Neuron (in vitro differentiated cells): ENCODE results near the gene TNFRSF19.
"Not testable (repeated sequence)": the region's sequence is repeated elsewhere in the genome, so short reads cannot be mapped to it uniquely, and the experiment has no call there.

ENCODE experiments used
- H2AFZ ChIP-seq: one replicate; pipeline ENCODE4 v1.6.1; 2013; ENCODE audit warnings: low read depth, mild to moderate bottlenecking, inconsistent platforms, low read length, moderate library complexity
- H3K27me3 ChIP-seq: one replicate; pipeline ENCODE4 v1.6.1; 2013; ENCODE audit warnings: low read length; ENCODE audit not compliant: insufficient read depth
- H3K36me3 ChIP-seq: one replicate; pipeline ENCODE4 v1.6.1; 2013; ENCODE audit warnings: low read length; ENCODE audit not compliant: insufficient read depth
- H3K4me1 ChIP-seq: one replicate; pipeline ENCODE4 v1.6.1; 2013; ENCODE audit warnings: low read length; ENCODE audit not compliant: insufficient read depth
- H3K4me3 ChIP-seq: 2 replicates; pipeline ENCODE4 v1.5.1; 2013; ENCODE audit warnings: mild to moderate bottlenecking, low read length, moderate library complexity
- H3K9me3 ChIP-seq: one replicate; pipeline ENCODE4 v1.6.1; 2013; ENCODE audit warnings: low read length

Gene TNFRSF19

GRCh38 chr13:23570099-23570920, at the start of gene TNFRSF19:
Gene TNFRSF19, plus strand, starts transcription at chr13:23570412. Its CDS starts 19,772 bp downstream, at chr13:23590184.
- no peaks in the 10 kb centered on the region for H3K27me3 ChIP-seq
- H2AFZ ChIP-seq = peak within 1 kb of the TSS; percentile 85
- H3K4me1 ChIP-seq = peaks cover 29% of the 10 kb centered on the region
- no peaks in the 10 kb centered on the region for H3K36me3 ChIP-seq
- peak within 1 kb of the TSS; percentile 48 for H3K4me3 ChIP-seq
- no peaks in the 10 kb centered on the region for H3K9me3 ChIP-seq

- not testable (repeated sequence) for H3K36me3 ChIP-seq, H2AFZ ChIP-seq, H3K9me3 ChIP-seq, H3K27me3 ChIP-seq, H3K4me3 ChIP-seq, H3K4me1 ChIP-seq
These were observed 40.3 kb upstream of the TNFRSF19 start for GRCh38 chr13:23529926-23530325.

GRCh38 chr13:23531446-23531845, 38.8 kb upstream of the TNFRSF19 start:
- H3K4me3 ChIP-seq = no peak overlapping the region
- H3K36me3 ChIP-seq = no peaks in the 10 kb centered on the region
- no peaks in the 10 kb centered on the region for H3K4me1 ChIP-seq
- no peaks in the 10 kb centered on the region for H3K9me3 ChIP-seq
- H3K27me3 ChIP-seq = no peaks in the 10 kb centered on the region
- H2AFZ ChIP-seq = no peak overlapping the region

GRCh38 chr13:23534090-23534489, 36.1 kb upstream of the TNFRSF19 start:
- H3K9me3 ChIP-seq = no peaks in the 10 kb centered on the region
- H3K4me3 ChIP-seq = no peak overlapping the region
- H3K27me3 ChIP-seq = no peaks in the 10 kb centered on the region
- H3K4me1 ChIP-seq = no peaks in the 10 kb centered on the region
- H2AFZ ChIP-seq = no peak overlapping the region
- H3K36me3 ChIP-seq = no peaks in the 10 kb centered on the region

- Histone ChIP-seq H3K27me3 (no peaks in the 10 kb centered on the region), H3K4me1 (no peaks in the 10 kb centered on the region), H3K36me3 (no peaks in the 10 kb centered on the region), H3K9me3 (no peaks in the 10 kb centered on the region), H2AFZ (no peak overlapping the region), H3K4me3 (no peak overlapping the region)
These were observed 28.9 kb upstream of the TNFRSF19 start for GRCh38 chr13:23541221-23541824.

- Histone ChIP-seq H2AFZ (no peak overlapping the region), H3K27me3 (no peaks in the 10 kb centered on the region), H3K4me3 (no peak overlapping the region), H3K9me3 (no peaks in the 10 kb centered on the region), H3K4me1 (no peaks in the 10 kb centered on the region), H3K36me3 (no peaks in the 10 kb centered on the region)
These were observed 25.5 kb upstream of the TNFRSF19 start for GRCh38 chr13:23544668-23545067.

GRCh38 chr13:23547000-23547590, 23.1 kb upstream of the TNFRSF19 start:
- Histone ChIP-seq H3K27me3 (no peaks in the 10 kb centered on the region), H3K4me3 (no peak overlapping the region), H3K36me3 (no peaks in the 10 kb centered on the region), H2AFZ (no peak overlapping the region), H3K9me3 (no peaks in the 10 kb centered on the region), H3K4me1 (peaks cover 7% of the 10 kb centered on the region)

- Histone ChIP-seq H3K4me1 (peaks cover 8% of the 10 kb centered on the region), H3K4me3 (no peak overlapping the region), H3K36me3 (no peaks in the 10 kb centered on the region), H3K27me3 (no peaks in the 10 kb centered on the region), H2AFZ (no peak overlapping the region), H3K9me3 (no peaks in the 10 kb centered on the region)
These were observed 20.5 kb upstream of the TNFRSF19 start for GRCh38 chr13:23549724-23550123.

GRCh38 chr13:23550163-23550562, 20.0 kb upstream of the TNFRSF19 start:
- H3K4me1 ChIP-seq = peaks cover 8% of the 10 kb centered on the region
- no peak overlapping the region for H2AFZ ChIP-seq
- H3K36me3 ChIP-seq = no peaks in the 10 kb centered on the region
- no peaks in the 10 kb centered on the region for H3K9me3 ChIP-seq
- no peaks in the 10 kb centered on the region for H3K27me3 ChIP-seq
- H3K4me3 ChIP-seq = no peak overlapping the region

- Histone ChIP-seq H3K9me3 (no peaks in the 10 kb centered on the region), H3K36me3 (no peaks in the 10 kb centered on the region), H3K4me3 (no peak overlapping the region), H3K27me3 (no peaks in the 10 kb centered on the region), H2AFZ (peak overlapping the region; percentile 74), H3K4me1 (peaks cover 8% of the 10 kb centered on the region)
These were observed 18.8 kb upstream of the TNFRSF19 start for GRCh38 chr13:23551213-23552008.

GRCh38 chr13:23552171-23552570, 18.0 kb upstream of the TNFRSF19 start:
- peaks cover 8% of the 10 kb centered on the region for H3K4me1 ChIP-seq
- no peak overlapping the region for H3K4me3 ChIP-seq
- peak overlapping the region; percentile 74 for H2AFZ ChIP-seq
- no peaks in the 10 kb centered on the region for H3K9me3 ChIP-seq
- H3K36me3 ChIP-seq = no peaks in the 10 kb centered on the region
- H3K27me3 ChIP-seq = no peaks in the 10 kb centered on the region

GRCh38 chr13:23552661-23553060, 17.6 kb upstream of the TNFRSF19 start:
- H3K36me3 ChIP-seq = no peaks in the 10 kb centered on the region
- no peak overlapping the region for H3K4me3 ChIP-seq
- H2AFZ ChIP-seq = no peak overlapping the region
- H3K27me3 ChIP-seq = no peaks in the 10 kb centered on the region
- H3K9me3 ChIP-seq = no peaks in the 10 kb centered on the region
- H3K4me1 ChIP-seq = peaks cover 8% of the 10 kb centered on the region

GRCh38 chr13:23554000-23554399, 16.2 kb upstream of the TNFRSF19 start:
- Histone ChIP-seq H2AFZ (no peak overlapping the region), H3K4me1 (peaks cover 12% of the 10 kb centered on the region), H3K27me3 (no peaks in the 10 kb centered on the region), H3K9me3 (no peaks in the 10 kb centered on the region), H3K36me3 (no peaks in the 10 kb centered on the region), H3K4me3 (no peak overlapping the region)
